Mesendoderm (in vitro differentiated cells): Measurements from ENCODE around the gene CHSY1.
"Not testable (repeated sequence)": the region's sequence is repeated elsewhere in the genome, so short reads cannot be mapped to it uniquely, and the experiment has no call there.

Experiments
- DNase-seq: peaks from one replicate; pipeline ENCODE4 v3.0.0; 2013
- H2AK5ac ChIP-seq: 2 replicates; pipeline ENCODE4 v1.6.1; 2013; ENCODE audit warnings: low read length, inconsistent platforms
- H2BK120ac ChIP-seq: 2 replicates; pipeline ENCODE4 v1.6.1; 2013; ENCODE audit warnings: low read depth, mild to moderate bottlenecking, low read length, moderate library complexity, mixed read lengths
- H2BK15ac ChIP-seq: replicated peaks from 2 replicates; pipeline ENCODE4 v1.6.1; 2013; ENCODE audit warnings: low read depth, mild to moderate bottlenecking, moderate library complexity
- H2BK5ac ChIP-seq: 2 replicates; pipeline ENCODE4 v1.6.1; 2013; ENCODE audit warnings: low read length, inconsistent platforms
- H3K18ac ChIP-seq: 2 replicates; pipeline ENCODE4 v1.6.1; 2013; ENCODE audit warnings: mild to moderate bottlenecking, low read length, mixed read lengths
- H3K23ac ChIP-seq: one replicate; pipeline ENCODE4 v1.6.1; 2013; ENCODE audit warnings: low read length
- H3K27ac ChIP-seq: 2 replicates; pipeline ENCODE4 v1.5.1; 2013; ENCODE audit warnings: low read depth, mild to moderate bottlenecking, inconsistent platforms, low read length, moderate library complexity
- H3K27me3 ChIP-seq: 2 replicates; pipeline ENCODE4 v1.6.1; 2013; ENCODE audit warnings: low read length, control low read depth, mild to moderate bottlenecking, inconsistent platforms; ENCODE audit not compliant: insufficient read depth, poor library complexity
- H3K36me3 ChIP-seq: 2 replicates; pipeline ENCODE4 v1.6.1; 2013; ENCODE audit warnings: low read length, inconsistent platforms; ENCODE audit not compliant: control insufficient read depth, insufficient read depth
- H3K4ac ChIP-seq: one replicate; pipeline ENCODE4 v1.6.1; 2013; ENCODE audit warnings: low read depth, mild to moderate bottlenecking, low read length, moderate library complexity
- H3K4me1 ChIP-seq: 2 replicates; pipeline ENCODE4 v1.6.1; 2013; ENCODE audit warnings: low read depth, low read length, inconsistent platforms; ENCODE audit not compliant: control insufficient read depth
- H3K4me2 ChIP-seq: 2 replicates; pipeline ENCODE4 v1.6.1; 2013; ENCODE audit warnings: low read length
- H3K4me3 ChIP-seq: 2 replicates; pipeline ENCODE4 v1.5.1; 2013; ENCODE audit warnings: mild to moderate bottlenecking, low read length
- H3K56ac ChIP-seq: one replicate; pipeline ENCODE4 v1.6.1; 2013; ENCODE audit warnings: low read length
- H3K79me1 ChIP-seq: 2 replicates; pipeline ENCODE4 v1.6.1; 2013; ENCODE audit warnings: low read length, inconsistent platforms
- H3K79me2 ChIP-seq: 2 replicates; pipeline ENCODE4 v1.6.1; 2013; ENCODE audit warnings: mild to moderate bottlenecking, low read length; ENCODE audit not compliant: control insufficient read depth, insufficient read depth
- H3K9ac ChIP-seq: 2 replicates; pipeline ENCODE4 v1.6.1; 2013; ENCODE audit warnings: low read length, inconsistent platforms
- H4K5ac ChIP-seq: one replicate; pipeline ENCODE4 v1.6.1; 2013; ENCODE audit warnings: low read length
- H4K8ac ChIP-seq: one replicate; pipeline ENCODE4 v1.6.1; 2013; ENCODE audit warnings: low read depth, mild to moderate bottlenecking, control low read depth, low read length, moderate library complexity
- WGBS: extraction: QIAGEN DNeasy Blood & Tissue Kit; methylation state at CpG from one replicate; pipeline ENCODE4 v1.1.7; 2013; ENCODE audit warnings: low lambda C conversion rate, missing lambda C conversion rate; ENCODE audit not compliant: insufficient coverage; ENCODE audit errors: extremely low coverage; 5-methylcytosine and 5-hydroxymethylcytosine counted together

CHSY1 gene

GRCh38 chr15:101214435-101215097, 37.3 kb downstream of the CHSY1 start:
- H3K27me3 ChIP-seq, H3K4me1 ChIP-seq, DNase-seq, H2BK120ac ChIP-seq, H3K18ac ChIP-seq, H2BK5ac ChIP-seq, H3K27ac ChIP-seq, H2BK15ac ChIP-seq, H4K8ac ChIP-seq, H2AK5ac ChIP-seq, H3K4ac ChIP-seq, H3K4me3 ChIP-seq, H3K36me3 ChIP-seq, H4K5ac ChIP-seq, H3K4me2 ChIP-seq, H3K9ac ChIP-seq, H3K23ac ChIP-seq, H3K56ac ChIP-seq: not testable (repeated sequence)
- Histone ChIP-seq H3K79me2 (peaks cover 51% of the 10 kb centered on the region), H3K79me1 (peaks cover 25% of the 10 kb centered on the region)
- whole genome bisulfite sequencing, result no CpG with 5 or more reads among the region's 6 CpGs

DNA sequence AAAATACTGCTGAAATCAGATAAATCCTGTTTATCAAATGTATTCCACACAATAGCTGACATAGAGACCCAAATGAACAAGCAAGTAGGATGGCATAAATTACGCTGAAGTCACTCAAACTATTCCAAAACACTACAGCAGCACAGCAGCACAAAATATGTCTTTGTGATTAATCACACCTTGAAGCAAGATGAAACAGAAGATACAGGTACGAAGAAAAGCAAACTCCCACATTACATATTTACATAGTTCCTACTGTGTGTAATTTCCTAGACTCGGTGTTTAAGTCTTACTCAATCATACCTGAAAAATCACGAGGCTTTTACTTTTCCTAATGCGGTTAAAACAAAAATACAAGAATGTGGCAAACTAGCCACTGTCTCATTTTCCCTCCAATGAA, 38.3 kb downstream of the CHSY1 start:
- Histone ChIP-seq H2BK15ac (no peak overlapping the region), H2BK120ac (no peak overlapping the region), H3K36me3 (peaks cover 2% of the 10 kb centered on the region), H3K56ac (no peak overlapping the region), H2AK5ac (no peak overlapping the region), H4K8ac (no peak overlapping the region), H3K79me1 (peaks cover 23% of the 10 kb centered on the region), H3K27me3 (no peaks in the 10 kb centered on the region), H4K5ac (no peak overlapping the region), H2BK5ac (no peak overlapping the region), H3K4ac (no peak overlapping the region), H3K4me1 (peaks cover 2% of the 10 kb centered on the region), H3K9ac (no peak overlapping the region), H3K27ac (no peak overlapping the region), H3K4me2 (no peak overlapping the region), H3K18ac (no peak overlapping the region), H3K23ac (no peak overlapping the region), H3K4me3 (no peak overlapping the region), H3K79me2 (peaks cover 50% of the 10 kb centered on the region)
- no CpG with 5 or more reads among the region's 5 CpGs for WGBS
- DNase-seq, result no peak

GRCh38 chr15:101213147-101213546, 38.7 kb downstream of the CHSY1 start:
- H3K18ac ChIP-seq, result no peak overlapping the region
- H3K79me2 ChIP-seq, result peaks cover 49% of the 10 kb centered on the region
- H2AK5ac ChIP-seq, result no peak overlapping the region
- H3K27ac ChIP-seq, result no peak overlapping the region
- H2BK120ac ChIP-seq, result no peak overlapping the region
- H3K36me3 ChIP-seq, result peaks cover 2% of the 10 kb centered on the region
- no peak overlapping the region for H3K4me2 ChIP-seq
- H2BK5ac ChIP-seq, result no peak overlapping the region
- no peak overlapping the region for H3K4ac ChIP-seq
- peaks cover 2% of the 10 kb centered on the region for H3K4me1 ChIP-seq
- no peak overlapping the region for H4K5ac ChIP-seq
- H3K9ac ChIP-seq, result no peak overlapping the region
- no peak overlapping the region for H3K4me3 ChIP-seq
- DNase-seq, result no peak
- H3K56ac ChIP-seq, result no peak overlapping the region
- no CpG with 5 or more reads among the region's 3 CpGs for WGBS
- H4K8ac ChIP-seq, result no peak overlapping the region
- H3K23ac ChIP-seq, result no peak overlapping the region
- no peak overlapping the region for H2BK15ac ChIP-seq
- H3K27me3 ChIP-seq, result no peaks in the 10 kb centered on the region
- H3K79me1 ChIP-seq, result peaks cover 24% of the 10 kb centered on the region

DNA sequence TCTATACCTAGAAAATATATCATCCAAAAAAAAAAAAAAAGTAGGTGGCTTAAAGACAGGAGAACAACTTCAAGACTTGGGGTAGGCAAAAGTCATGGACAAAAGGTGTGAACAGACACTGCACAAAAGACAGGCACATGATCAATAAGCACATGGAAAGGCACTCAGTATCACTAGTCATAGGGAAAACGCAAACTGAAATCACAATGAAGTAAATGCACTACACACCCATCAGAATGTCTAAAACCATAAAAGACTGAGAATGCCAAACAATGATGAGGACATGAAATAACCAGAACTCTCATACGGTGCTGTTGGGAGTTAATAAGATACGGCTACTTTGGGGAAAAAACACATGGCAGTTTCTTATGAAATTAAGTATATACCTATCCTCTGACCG, 40.0 kb downstream of the CHSY1 start:
- H3K4me1 ChIP-seq, result peaks cover 2% of the 10 kb centered on the region
- peaks cover 24% of the 10 kb centered on the region for H3K79me1 ChIP-seq
- H3K56ac ChIP-seq, result peak overlapping the region; percentile 7
- H2BK15ac ChIP-seq, result no peak overlapping the region
- H3K27ac ChIP-seq, result no peak overlapping the region
- no peak for DNase-seq
- no peak overlapping the region for H3K4me2 ChIP-seq
- H2AK5ac ChIP-seq, result no peak overlapping the region
- H3K9ac ChIP-seq, result no peak overlapping the region
- peaks cover 47% of the 10 kb centered on the region for H3K79me2 ChIP-seq
- no peak overlapping the region for H3K4me3 ChIP-seq
- peaks cover 2% of the 10 kb centered on the region for H3K36me3 ChIP-seq
- H4K5ac ChIP-seq, result no peak overlapping the region
- no CpG with 5 or more reads among the region's 4 CpGs for WGBS
- peak overlapping the region; percentile 9 for H3K23ac ChIP-seq
- no peak overlapping the region for H2BK120ac ChIP-seq
- no peak overlapping the region for H3K4ac ChIP-seq
- H2BK5ac ChIP-seq, result no peak overlapping the region
- no peak overlapping the region for H3K18ac ChIP-seq
- no peak overlapping the region for H4K8ac ChIP-seq
- no peaks in the 10 kb centered on the region for H3K27me3 ChIP-seq

DNA sequence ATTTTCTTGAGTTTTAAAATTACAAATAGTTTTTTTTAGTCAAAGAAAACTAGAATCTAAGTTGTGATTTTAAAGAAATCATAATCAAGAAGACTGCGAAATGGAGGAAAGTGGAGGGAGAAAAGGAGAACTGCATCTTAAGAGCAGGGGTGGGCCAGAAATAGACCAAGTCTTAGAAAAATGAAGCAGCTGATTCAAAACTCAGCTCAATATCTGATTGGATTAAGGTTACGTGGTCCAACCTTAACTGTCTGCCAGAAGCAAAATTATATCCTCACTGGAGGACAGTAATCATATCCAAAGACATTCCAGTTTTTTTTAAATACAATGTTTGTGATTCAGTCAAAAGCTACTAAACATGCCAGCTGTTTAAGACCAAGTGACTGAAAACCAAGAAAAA, 41.4 kb downstream of the CHSY1 start:
- Histone ChIP-seq H2BK5ac (no peak overlapping the region), H3K4me2 (no peak overlapping the region), H3K23ac (no peak overlapping the region), H3K27ac (no peak overlapping the region), H3K9ac (no peak overlapping the region), H3K4me1 (peaks cover 2% of the 10 kb centered on the region), H4K5ac (no peak overlapping the region), H3K36me3 (peaks cover 2% of the 10 kb centered on the region), H3K79me1 (peaks cover 22% of the 10 kb centered on the region), H3K56ac (no peak overlapping the region), H2BK15ac (no peak overlapping the region), H3K4me3 (no peak overlapping the region), H3K18ac (no peak overlapping the region), H3K4ac (no peak overlapping the region), H3K27me3 (no peaks in the 10 kb centered on the region), H2AK5ac (no peak overlapping the region), H2BK120ac (no peak overlapping the region), H3K79me2 (peaks cover 46% of the 10 kb centered on the region), H4K8ac (no peak overlapping the region)
- DNase-seq, result no peak
- WGBS, result no CpG with 5 or more reads among the region's 2 CpGs

DNA sequence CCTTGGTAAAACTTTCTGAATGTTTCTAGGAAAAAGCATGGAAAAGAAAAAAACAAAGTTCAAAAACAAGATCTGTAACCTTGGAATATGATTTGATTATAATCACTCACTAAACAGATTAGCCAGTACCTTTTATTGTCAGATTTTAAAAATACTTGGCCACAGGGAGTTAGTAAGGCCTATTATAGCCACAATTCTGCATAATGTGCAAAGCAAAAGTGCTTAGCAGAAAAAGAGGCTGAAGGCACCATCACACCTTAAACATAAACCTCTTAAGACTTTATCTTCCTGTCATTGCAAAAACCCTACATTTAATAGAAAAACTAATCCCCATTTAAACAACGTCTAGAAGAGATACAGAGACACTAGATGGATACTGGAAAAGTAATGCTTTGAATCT, 41.8 kb downstream of the CHSY1 start:
- no peak overlapping the region for H2BK15ac ChIP-seq
- peaks cover 49% of the 10 kb centered on the region for H3K79me2 ChIP-seq
- H2BK5ac ChIP-seq, result no peak overlapping the region
- H4K8ac ChIP-seq, result no peak overlapping the region
- peaks cover 2% of the 10 kb centered on the region for H3K36me3 ChIP-seq
- no peak overlapping the region for H3K23ac ChIP-seq
- no peak overlapping the region for H3K4ac ChIP-seq
- DNase-seq, result no peak
- no peak overlapping the region for H4K5ac ChIP-seq
- H3K27me3 ChIP-seq, result no peaks in the 10 kb centered on the region
- H3K27ac ChIP-seq, result no peak overlapping the region
- H3K4me1 ChIP-seq, result peaks cover 2% of the 10 kb centered on the region
- no peak overlapping the region for H3K18ac ChIP-seq
- H3K4me3 ChIP-seq, result no peak overlapping the region
- H2BK120ac ChIP-seq, result no peak overlapping the region
- no peak overlapping the region for H3K9ac ChIP-seq
- WGBS, result no CpG with 5 or more reads among the region's 1 CpG
- peaks cover 22% of the 10 kb centered on the region for H3K79me1 ChIP-seq
- H3K56ac ChIP-seq, result no peak overlapping the region
- no peak overlapping the region for H2AK5ac ChIP-seq
- H3K4me2 ChIP-seq, result no peak overlapping the region
